Activated CD4-positive, CD25-positive, alpha-beta regulatory T cell treated with anti-CD3 and anti-CD28 coated beads, Interleukin-2, amount 50 U/mL, for 72 hours (primary cell): Measurements from ENCODE around the gene SRPRB.

Experiments
- DNase-seq: peaks from one replicate; pipeline ENCODE4 v3.0.0; 2021

Gene SRPRB

GRCh38 chr3:133849346-133849745 is 43.7 kb downstream of the SRPRB start:
- DNase-seq, result no peak

- no peak for DNase-seq
These were observed 44.4 kb downstream of the SRPRB start for GRCh38 chr3:133850034-133850433.

- no peak for DNase-seq
These were observed 45.8 kb downstream of the SRPRB start for GRCh38 chr3:133851266-133851906.

GRCh38 chr3:133851931-133852330 is 46.3 kb downstream of the SRPRB start:
- DNase-seq, result no peak

GRCh38 chr3:133853063-133853924 is 47.7 kb downstream of the SRPRB start:
- no peak for DNase-seq

GRCh38 chr3:133853925-133854227 is 48.3 kb downstream of the SRPRB start:
- no peak for DNase-seq

- DNase-seq, result no peak
These were observed 48.8 kb downstream of the SRPRB start for GRCh38 chr3:133854264-133855001.

- DNase-seq, result no peak
These were observed 49.4 kb downstream of the SRPRB start for GRCh38 chr3:133855002-133855370.

- no peak for DNase-seq
These were observed 50.2 kb downstream of the SRPRB start for GRCh38 chr3:133855772-133856171.

GRCh38 chr3:133856316-133856715 is 50.7 kb downstream of the SRPRB start:
- DNase-seq, result no peak

- no peak for DNase-seq
These were observed 52.2 kb downstream of the SRPRB start for GRCh38 chr3:133857767-133858166.

GRCh38 chr3:133859381-133860234 is 54.0 kb downstream of the SRPRB start:
- DNase-seq, result no peak

- DNase-seq, result no peak
These were observed 54.9 kb downstream of the SRPRB start for GRCh38 chr3:133860519-133860918.

- no peak for DNase-seq
These were observed 56.5 kb downstream of the SRPRB start for GRCh38 chr3:133862161-133862560.

GRCh38 chr3:133863911-133864310 is 58.3 kb downstream of the SRPRB start:
- DNase-seq, result no peak

GRCh38 chr3:133864616-133865015 is 59.0 kb downstream of the SRPRB start:
- DNase-seq, result no peak

- no peak for DNase-seq
These were observed 59.7 kb downstream of the SRPRB start for GRCh38 chr3:133865136-133865855.

- DNase-seq, result no peak
These were observed 60.5 kb downstream of the SRPRB start for GRCh38 chr3:133866141-133866540.

- no peak for DNase-seq
These were observed 62.6 kb downstream of the SRPRB start for GRCh38 chr3:133868186-133868585.

- no peak for DNase-seq
These were observed 63.3 kb downstream of the SRPRB start for GRCh38 chr3:133868758-133869475.

GRCh38 chr3:133869586-133869985 is 64.0 kb downstream of the SRPRB start:
- DNase-seq, result no peak

GRCh38 chr3:133870822-133871221 is 65.2 kb downstream of the SRPRB start:
- no peak for DNase-seq
